ENCODE data around the gene GLRA3. TPM values are rescaled to one million over a fixed set of nuclear protein-coding genes. Genes with fewer than 3 reads are reported as not detected.

GLRA3 gene
- total and polyA plus RNA-seq, 4 donors: 9.3 to 41.1 (median 26.6) TPM

- WGBS (ENCODE audit: insufficient coverage): 44% methylated on average over 1 of the region's 1 CpG
- Histone ChIP-seq H3K4me3 (ENCODE audit: low read depth, low read length) (no peak overlapping the region), H3K36me3 (ENCODE audit: control insufficient read depth, insufficient read depth, low read length) (no peaks in the 10 kb centered on the region), H3K9me3 (ENCODE audit: control insufficient read depth, insufficient read depth, low read length) (no peaks in the 10 kb centered on the region), H3K4me1 (ENCODE audit: control insufficient read depth, insufficient read depth, low read length) (no peaks in the 10 kb centered on the region), H3K27me3 (ENCODE audit: control insufficient read depth, insufficient read depth, low read length) (no peaks in the 10 kb centered on the region), H3K27ac (ENCODE audit: low read depth, low read length) (no peak overlapping the region)
- no peak for DNase-seq (ENCODE audit: low read depth in 4 of 6, low spot score in 6 of 6)
Measured at GRCh38 chr4:174596513-174596912, 232.5 kb downstream of the GLRA3 start.

DNA sequence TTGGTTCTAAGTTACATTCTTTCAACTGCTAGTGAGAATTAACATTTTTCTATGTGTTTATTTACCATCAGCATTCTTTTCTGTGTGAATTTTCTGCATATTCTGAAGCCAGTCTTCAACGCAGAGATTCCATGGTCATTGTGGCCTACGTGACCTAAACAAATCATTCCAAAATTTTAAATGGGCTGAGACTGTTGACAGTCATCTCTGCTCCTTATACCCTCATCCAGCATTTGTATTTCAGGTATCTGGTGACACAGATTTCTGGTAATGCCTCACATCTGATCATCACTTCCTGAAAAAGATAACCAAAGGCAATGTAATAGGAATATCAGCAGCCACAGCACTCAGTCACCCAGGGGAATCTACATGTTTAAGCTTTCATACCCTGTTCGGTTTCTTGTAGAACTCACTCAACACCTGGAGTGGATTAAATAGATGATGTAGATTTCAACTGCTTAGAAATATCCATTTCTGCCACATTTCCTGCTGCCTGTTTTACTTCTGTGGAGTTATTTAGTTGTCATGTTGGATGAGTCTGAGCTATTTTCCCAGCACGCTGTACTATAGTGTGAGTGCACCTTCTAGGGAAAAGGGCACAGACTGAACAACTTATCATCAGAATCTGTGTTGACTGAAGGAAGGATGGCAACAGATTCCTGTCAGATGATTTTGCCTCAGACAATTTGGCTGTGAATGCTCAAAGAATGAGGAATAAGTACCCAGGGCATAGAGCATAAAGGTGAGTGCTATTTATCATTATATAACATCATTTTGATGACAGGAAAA, 233.7 kb downstream of the GLRA3 start:
- DNase-seq (ENCODE audit: low read depth in 4 of 6, low spot score in 6 of 6): no peak
- no peaks in the 10 kb centered on the region for H3K9me3 ChIP-seq (ENCODE audit: control insufficient read depth, insufficient read depth, low read length)
- 100% methylated on average over 1 of the region's 4 CpGs for WGBS (ENCODE audit: insufficient coverage)
- H3K4me1 ChIP-seq (ENCODE audit: control insufficient read depth, insufficient read depth, low read length): no peaks in the 10 kb centered on the region
- H3K27me3 ChIP-seq (ENCODE audit: control insufficient read depth, insufficient read depth, low read length): no peaks in the 10 kb centered on the region
- no peak overlapping the region for H3K4me3 ChIP-seq (ENCODE audit: low read depth, low read length)
- H3K36me3 ChIP-seq (ENCODE audit: control insufficient read depth, insufficient read depth, low read length): no peaks in the 10 kb centered on the region
- H3K27ac ChIP-seq (ENCODE audit: low read depth, low read length): no peak overlapping the region

GRCh38 chr4:174593701-174594100, 235.3 kb downstream of the GLRA3 start:
- Histone ChIP-seq H3K9me3 (ENCODE audit: control insufficient read depth, insufficient read depth, low read length) (no peaks in the 10 kb centered on the region), H3K4me1 (ENCODE audit: control insufficient read depth, insufficient read depth, low read length) (no peaks in the 10 kb centered on the region), H3K27ac (ENCODE audit: low read depth, low read length) (no peak overlapping the region), H3K36me3 (ENCODE audit: control insufficient read depth, insufficient read depth, low read length) (no peaks in the 10 kb centered on the region), H3K27me3 (ENCODE audit: control insufficient read depth, insufficient read depth, low read length) (no peaks in the 10 kb centered on the region), H3K4me3 (ENCODE audit: low read depth, low read length) (no peak overlapping the region)
- WGBS (ENCODE audit: insufficient coverage): no CpG with 5 or more reads among the region's 3 CpGs
- no peak for DNase-seq (ENCODE audit: low read depth in 4 of 6, low spot score in 6 of 6)

GRCh38 chr4:174592985-174593335, 236.1 kb downstream of the GLRA3 start:
- peak in 1 of 6 donors; percentile 12 for DNase-seq (ENCODE audit: low read depth in 4 of 6, low spot score in 6 of 6)
- no peaks in the 10 kb centered on the region for H3K4me1 ChIP-seq (ENCODE audit: control insufficient read depth, insufficient read depth, low read length)
- no peaks in the 10 kb centered on the region for H3K9me3 ChIP-seq (ENCODE audit: control insufficient read depth, insufficient read depth, low read length)
- WGBS (ENCODE audit: insufficient coverage): 100% methylated on average over 3 of the region's 3 CpGs
- H3K4me3 ChIP-seq (ENCODE audit: low read depth, low read length): no peak overlapping the region
- no peaks in the 10 kb centered on the region for H3K36me3 ChIP-seq (ENCODE audit: control insufficient read depth, insufficient read depth, low read length)
- H3K27ac ChIP-seq (ENCODE audit: low read depth, low read length): no peak overlapping the region
- H3K27me3 ChIP-seq (ENCODE audit: control insufficient read depth, insufficient read depth, low read length): no peaks in the 10 kb centered on the region

DNA sequence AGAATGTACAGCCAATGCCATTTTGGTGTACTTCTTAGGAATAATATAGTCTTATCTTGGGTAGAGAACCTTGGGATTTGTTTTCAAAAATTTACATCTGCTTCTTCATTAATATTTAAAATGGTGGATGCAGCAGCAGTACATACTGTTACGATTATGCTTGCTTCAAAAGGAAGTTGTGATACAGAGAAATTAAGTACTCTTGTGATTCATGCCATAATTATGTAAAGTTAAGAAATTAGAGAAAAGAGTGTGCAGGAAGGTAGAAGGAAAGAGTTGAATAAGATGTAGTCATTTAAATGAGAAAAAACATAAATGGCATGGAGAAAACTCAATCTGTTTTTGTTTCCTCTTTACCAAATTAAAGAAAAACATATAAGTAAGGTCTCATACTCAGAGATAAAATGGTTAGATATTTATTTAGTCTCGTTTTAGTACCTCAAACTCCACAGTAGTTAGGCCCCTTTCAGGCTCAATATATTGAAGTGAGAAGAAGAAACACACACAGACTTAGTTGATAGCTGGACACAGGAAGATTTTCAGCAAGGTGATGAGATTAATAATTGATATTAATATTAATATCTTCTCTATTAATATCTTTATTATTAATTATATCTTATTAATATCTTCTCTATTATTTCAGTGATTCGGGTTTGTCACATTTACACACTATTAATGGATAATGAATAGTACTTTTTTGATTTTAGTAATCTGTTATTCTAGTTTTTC, 236.6 kb downstream of the GLRA3 start:
- Histone ChIP-seq H3K4me1 (ENCODE audit: control insufficient read depth, insufficient read depth, low read length) (no peaks in the 10 kb centered on the region), H3K27ac (ENCODE audit: low read depth, low read length) (no peak overlapping the region), H3K9me3 (ENCODE audit: control insufficient read depth, insufficient read depth, low read length) (no peaks in the 10 kb centered on the region), H3K36me3 (ENCODE audit: control insufficient read depth, insufficient read depth, low read length) (no peaks in the 10 kb centered on the region), H3K4me3 (ENCODE audit: low read depth, low read length) (no peak overlapping the region), H3K27me3 (ENCODE audit: control insufficient read depth, insufficient read depth, low read length) (no peaks in the 10 kb centered on the region)
- no peak for DNase-seq (ENCODE audit: low read depth in 4 of 6, low spot score in 6 of 6)
- 100% methylated on average over 1 of the region's 3 CpGs for WGBS (ENCODE audit: insufficient coverage)

GRCh38 chr4:174591243-174592021, 237.6 kb downstream of the GLRA3 start:
- Histone ChIP-seq H3K27me3 (ENCODE audit: control insufficient read depth, insufficient read depth, low read length) (no peaks in the 10 kb centered on the region), H3K36me3 (ENCODE audit: control insufficient read depth, insufficient read depth, low read length) (no peaks in the 10 kb centered on the region), H3K4me1 (ENCODE audit: control insufficient read depth, insufficient read depth, low read length) (no peaks in the 10 kb centered on the region), H3K4me3 (ENCODE audit: low read depth, low read length) (no peak overlapping the region), H3K27ac (ENCODE audit: low read depth, low read length) (no peak overlapping the region), H3K9me3 (ENCODE audit: control insufficient read depth, insufficient read depth, low read length) (no peaks in the 10 kb centered on the region)
- no peak for DNase-seq (ENCODE audit: low read depth in 4 of 6, low spot score in 6 of 6)
- WGBS (ENCODE audit: insufficient coverage): no CpG with 5 or more reads among the region's 5 CpGs

DNA sequence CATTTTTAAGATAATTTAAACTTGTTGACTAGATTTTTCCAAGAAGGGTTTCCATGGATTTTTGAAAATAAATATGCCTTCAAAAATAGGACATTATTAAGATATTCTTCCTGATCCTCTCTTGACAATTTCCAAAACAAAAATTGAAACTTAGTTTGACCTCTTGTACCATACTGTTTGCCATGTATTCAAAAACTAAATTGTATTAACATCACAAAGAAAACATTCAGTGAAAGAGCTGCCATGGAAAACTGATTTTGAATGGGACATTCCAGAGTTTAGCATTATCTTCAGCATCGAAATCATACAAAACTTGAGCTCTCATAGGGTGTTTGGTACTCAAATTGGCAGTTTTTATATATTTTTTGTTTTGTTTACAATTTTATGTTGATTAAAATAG, 238.7 kb downstream of the GLRA3 start:
- H3K9me3 ChIP-seq (ENCODE audit: control insufficient read depth, insufficient read depth, low read length): no peaks in the 10 kb centered on the region
- no peaks in the 10 kb centered on the region for H3K4me1 ChIP-seq (ENCODE audit: control insufficient read depth, insufficient read depth, low read length)
- DNase-seq (ENCODE audit: low read depth in 4 of 6, low spot score in 6 of 6): no peak
- no peaks in the 10 kb centered on the region for H3K27me3 ChIP-seq (ENCODE audit: control insufficient read depth, insufficient read depth, low read length)
- H3K4me3 ChIP-seq (ENCODE audit: low read depth, low read length): no peak overlapping the region
- H3K36me3 ChIP-seq (ENCODE audit: control insufficient read depth, insufficient read depth, low read length): no peaks in the 10 kb centered on the region
- H3K27ac ChIP-seq (ENCODE audit: low read depth, low read length): no peak overlapping the region
- no CpG with 5 or more reads among the region's 1 CpG for WGBS (ENCODE audit: insufficient coverage)

Other genes with a start within 250 kb of the GLRA3 start
- 1 to 10 TPM; 1.4 to 5.8 TPM for gene ADAM29, start 89.1 kb upstream of the GLRA3 start, total RNA-seq
- 1 to 10 TPM; 3.9 to 4.6 TPM for gene ADAM29, start 89.1 kb upstream of the GLRA3 start, polyA plus RNA-seq (ENCODE audit: insufficient read length in 2 of 2)